Heart left ventricle (tissue), 16 donors: Measurements from ENCODE around the gene PRDM10. TPM values are rescaled to one million over a fixed set of nuclear protein-coding genes. Genes with fewer than 3 reads are reported as not detected.
A peak's percentile ranks its signal among the peaks of the same experiment; 100 is the strongest.

Experiments
- ATAC-seq, 4 donors: fragments of 200-7000 bp; cut with Tn5 transposase; one replicate each; pipeline ENCODE4 v1.9.1; 2020 to 2022; ENCODE audit warnings: moderate library complexity in 4 of 4, mild to moderate bottlenecking in 3 of 4, moderate number of reproducible peaks in 1 of 4
- DNase-seq, 5 donors: peaks; one replicate each; pipeline ENCODE4 v3.0.0-alpha.2; 2020
- H3K27ac ChIP-seq, 12 donors: fragments of 200-600 bp; sonication (generic) in 4 of 12; one replicate each; pipeline versions ENCODE4 v1.5.0 to v1.8.0; 2016 to 2022; ENCODE audit warnings: mild to moderate bottlenecking in 2 of 12
- H3K27me3 ChIP-seq, 9 donors: fragments of 200-600 bp; sonication (generic) in 2 of 9; one replicate each; pipeline versions ENCODE4 v1.5.1 to v1.8.0; 2016 to 2022; ENCODE audit warnings: mild to moderate bottlenecking in 3 of 9
- H3K36me3 ChIP-seq, 9 donors: fragments of 200-600 bp; sonication (generic) in 2 of 9; one replicate each; pipeline versions ENCODE4 v1.5.0 to v1.8.0; 2018 to 2022; ENCODE audit warnings: mild to moderate bottlenecking in 2 of 9
- H3K4me1 ChIP-seq, 12 donors: fragments of 200-600 bp; sonication (generic) in 4 of 12; one replicate each; pipeline versions ENCODE4 v1.5.0 to v1.8.0; 2016 to 2022; ENCODE audit warnings: mild to moderate bottlenecking in 3 of 12
- H3K4me3 ChIP-seq, 12 donors: fragments of 200-600 bp; sonication (generic) in 4 of 12; one replicate each; pipeline versions ENCODE4 v1.5.0 to v1.8.0; 2017 to 2022; ENCODE audit warnings: mild to moderate bottlenecking in 9 of 12, moderate library complexity in 4 of 12
- H3K9me3 ChIP-seq, 12 donors: fragments of 200-600 bp; sonication (generic) in 4 of 12; one replicate each; pipeline versions ENCODE4 v1.5.0 to v1.8.0; 2016 to 2022; ENCODE audit warnings: mild to moderate bottlenecking in 1 of 12
- POLR2A ChIP-seq, 2 donors: fragments of 450-650 bp; IDR thresholded peaks; one replicate each; pipeline ENCODE4 v1.6.1; 2017; ENCODE audit warnings: antibody characterized with exemption in 2 of 2, mild to moderate bottlenecking in 2 of 2, moderate library complexity in 2 of 2
- WGBS, 4 donors: extraction: QIAGEN DNeasy Blood & Tissue Kit in 2 of 4; methylation state at CpG; one replicate each; pipeline versions ENCODE4 v1.1.5 to v1.1.7; 2013 to 2018; 5-methylcytosine and 5-hydroxymethylcytosine counted together
- intact Hi-C, 10 donors: fragments of 100-400 bp; cut with DNase I; formaldehyde crosslinking; loops; one replicate each; pipeline versions ENCODE4 v1.11.1 to v1.14.2; 2022
- polyA plus RNA-seq, 2 donors: library from polyadenylated mRNA; stranded (reverse); fragments of 200-250 nt; gene quantifications; one replicate each; pipeline ENCODE4 v1.2.3, GENCODE V29; 2013
- total RNA-seq, 9 donors: library from RNA; depleted of rRNA in 2 of 9; stranded (reverse); fragments of >200 nt in 2 of 9; fragmentation: NEBNext Ultra II Directional in 3 of 9; extraction: Animal tissue kit (Norgen Biotek cat#: 25700) in 3 of 9; gene quantifications; one replicate each; pipeline versions ENCODE4 v1.1.0 to v1.2.4, GENCODE V29; 2016 to 2023
- TF ChIP-seq, protein P1 (sequence below), 12 donors: fragments of 200-600 bp; sonication (generic) in 4 of 12; IDR thresholded peaks; one replicate each; pipeline versions ENCODE4 v1.5.0 to v1.8.0; 2018 to 2022; ENCODE audit warnings: antibody characterized with exemption in 12 of 12, mild to moderate bottlenecking in 5 of 12
- donor health status: ischemic (EF 13 %, LVEDD 7.1; RV severe dilation, severe dysfunction).
- donor health status: healthy with polysubstance abuse.
- donor health status: DM: no; HTN: yes; CAD: no.
- donor health status: DM: no; HTN: no; CAD: no.
- donor health status: ischemic (EF 25% LVEDD 6.9; RV normal size, moderate dysfunction).
- donor health status: ischemic (EF 25% LVEDD 5.7; RV mildly dilated, moderate dysfunction).
- donor health status: healthy.
- donor health status: DM: yes; HTN: yes; CAD: no.
- donor health status: ischemic (EF 35%, LVEDD 5.7; RV mildly dilated, moderate dysfunction).
- donor health status: nonischemic (EF 11% LVEDD 7.7; RV severe dilation, severe dysfunction).
- donor health status: DM: yes; HTN: yes; CAD: no.
- donor health status: PGD.
- donor health status: ischemic (EF 29% LVEDD 5.4; RV normal size, mild dysfunction).
- donor health status: nonischemic (EF 23%, LVEDD 6.1; RV moderate dilation, normal function).

PRDM10 gene
- total and polyA plus RNA-seq, 11 donors = 1.6 to 6.8 (median 4.4) TPM

- Histone ChIP-seq H3K4me1 (peaks cover 0 to 33% (median 20%) of the 10 kb centered on the region in 12 donors), H3K9me3 (no peaks in the 10 kb centered on the region), H3K4me3 (peak overlapping the region; percentile 55 to 94 (median 80)), H3K27me3 (no peaks in the 10 kb centered on the region), H3K27ac (peak overlapping the region; percentile 95 to 100 (median 100)), H3K36me3 (peaks cover 0 to 3% (median 0%) of the 10 kb centered on the region in 9 donors)
- TF ChIP-seq POLR2A (IDR thresholded peaks at IDR 0.05) = no peak
- TF ChIP-seq, protein P1, sequence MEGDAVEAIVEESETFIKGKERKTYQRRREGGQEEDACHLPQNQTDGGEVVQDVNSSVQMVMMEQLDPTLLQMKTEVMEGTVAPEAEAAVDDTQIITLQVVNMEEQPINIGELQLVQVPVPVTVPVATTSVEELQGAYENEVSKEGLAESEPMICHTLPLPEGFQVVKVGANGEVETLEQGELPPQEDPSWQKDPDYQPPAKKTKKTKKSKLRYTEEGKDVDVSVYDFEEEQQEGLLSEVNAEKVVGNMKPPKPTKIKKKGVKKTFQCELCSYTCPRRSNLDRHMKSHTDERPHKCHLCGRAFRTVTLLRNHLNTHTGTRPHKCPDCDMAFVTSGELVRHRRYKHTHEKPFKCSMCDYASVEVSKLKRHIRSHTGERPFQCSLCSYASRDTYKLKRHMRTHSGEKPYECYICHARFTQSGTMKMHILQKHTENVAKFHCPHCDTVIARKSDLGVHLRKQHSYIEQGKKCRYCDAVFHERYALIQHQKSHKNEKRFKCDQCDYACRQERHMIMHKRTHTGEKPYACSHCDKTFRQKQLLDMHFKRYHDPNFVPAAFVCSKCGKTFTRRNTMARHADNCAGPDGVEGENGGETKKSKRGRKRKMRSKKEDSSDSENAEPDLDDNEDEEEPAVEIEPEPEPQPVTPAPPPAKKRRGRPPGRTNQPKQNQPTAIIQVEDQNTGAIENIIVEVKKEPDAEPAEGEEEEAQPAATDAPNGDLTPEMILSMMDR (IDR thresholded peaks at IDR 0.05) = no peak
- 0 to 1% (median 0%) methylated on average over 18 to 90 of the region's 90 CpGs for WGBS, 4 donors
- ATAC-seq = peak in 2 of 4 donors; percentile 51 to 53
- intact Hi-C loops = loop anchor here (1.0 to 10.0 kb wide), 9 partner anchors 66 to 131 kb away; partner anchors contain the start of gene APLP2 (in 9 of the 10)
- DNase-seq = peak in 3 of 5 donors; percentile 48 to 74 (median 53)
These were observed 929 bp downstream of the PRDM10 start for GRCh38 chr11:130001461-130002351.

DNA sequence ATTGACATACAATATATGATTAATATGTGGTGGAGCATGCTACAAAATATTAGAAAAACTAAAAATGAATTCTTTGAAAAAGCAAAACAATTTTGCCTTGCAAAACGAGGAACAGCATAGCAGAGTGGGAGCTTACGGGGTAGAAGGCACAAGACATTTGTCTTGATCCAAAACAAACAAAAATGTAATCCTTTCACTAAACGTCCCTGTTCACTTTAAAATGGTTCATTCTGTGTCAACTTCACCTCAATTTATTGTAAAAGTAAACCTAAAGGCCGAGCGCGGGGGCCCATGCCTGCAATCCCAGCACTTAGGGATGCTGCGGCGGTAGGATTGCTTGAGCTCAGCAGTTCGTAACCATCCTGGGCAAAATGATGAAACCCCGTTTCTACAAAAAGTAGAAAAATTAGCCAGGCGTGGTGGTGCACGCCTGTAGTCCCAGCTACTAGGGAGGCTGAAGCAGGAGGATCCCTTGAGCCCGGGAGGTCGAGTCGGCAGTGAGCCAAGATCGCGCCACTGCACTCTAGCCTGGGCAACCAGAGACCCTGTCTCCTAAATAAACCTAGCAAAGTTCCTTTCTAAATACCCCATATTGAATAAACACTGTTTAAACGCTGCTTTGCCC lies 2.0 kb downstream of the PRDM10 start:
- WGBS, 4 donors = 89 to 94% (median 93%) methylated on average over 18 of the region's 18 CpGs
- intact Hi-C loops = loop anchor here in 8 of 10 donors (2.0 to 10.0 kb wide), 7 partner anchors 67 to 132 kb away; partner anchors contain the start of gene APLP2 (in 1 of the 8)
- Histone ChIP-seq H3K36me3 (peaks cover 0 to 3% (median 0%) of the 10 kb centered on the region in 9 donors), H3K9me3 (no peaks in the 10 kb centered on the region), H3K4me3 (peak overlapping the region in 7 of 12 donors; percentile 73 to 94 (median 83)), H3K4me1 (peaks cover 2 to 43% (median 30%) of the 10 kb centered on the region in 12 donors), H3K27ac (peak overlapping the region in 7 of 12 donors; percentile 97 to 100 (median 100)), H3K27me3 (no peaks in the 10 kb centered on the region)
- ATAC-seq (no peak), DNase-seq (no peak)
- no peak for TF ChIP-seq POLR2A (IDR thresholded peaks at IDR 0.05)
- TF ChIP-seq, protein P1 (IDR thresholded peaks at IDR 0.05) = no peak

DNA sequence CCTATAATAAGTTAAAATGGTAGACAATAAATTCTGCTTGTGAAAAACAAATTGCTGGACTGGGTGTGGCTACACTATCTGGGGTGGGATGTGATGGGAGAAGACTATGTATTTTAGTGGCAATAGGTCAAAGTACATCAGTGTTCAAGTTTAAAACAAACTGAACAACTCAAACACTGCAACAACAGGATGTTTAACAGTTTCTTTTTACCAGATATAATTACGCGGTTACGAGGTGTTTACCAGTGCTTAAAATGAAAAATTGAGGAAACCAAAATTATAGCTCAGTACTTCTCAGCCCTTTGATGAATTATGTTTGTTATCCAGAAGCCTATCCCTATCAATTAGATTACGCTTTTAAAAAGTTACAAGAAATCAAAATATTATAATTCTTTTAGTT lies 3.2 kb downstream of the PRDM10 start:
- WGBS, 4 donors = 96 to 98% (median 97%) methylated on average over 4 of the region's 4 CpGs
- peaks cover 2 to 42% (median 29%) of the 10 kb centered on the region in 12 donors for H3K4me1 ChIP-seq
- H3K27ac ChIP-seq = no peak overlapping the region
- ATAC-seq (no peak), DNase-seq (no peak)
- intact Hi-C loops = loop anchor here in 3 of 10 donors (10.0 kb wide), 3 partner anchors 65 to 135 kb away; no protein-coding TSS in a partner anchor
- no peaks in the 10 kb centered on the region for H3K9me3 ChIP-seq
- TF ChIP-seq, protein P1 (IDR thresholded peaks at IDR 0.05) = no peak
- no peak for TF ChIP-seq POLR2A (IDR thresholded peaks at IDR 0.05)
- H3K36me3 ChIP-seq = peaks cover 0 to 3% (median 0%) of the 10 kb centered on the region in 9 donors
- no peaks in the 10 kb centered on the region for H3K27me3 ChIP-seq
- no peak overlapping the region for H3K4me3 ChIP-seq
